ENCODE measurements around the gene COL25A1. TPM values are rescaled to one million over a fixed set of nuclear protein-coding genes. Genes with fewer than 3 reads are reported as not detected.

Gene COL25A1
- total RNA-seq, 6 donors from 2014 or later = 0.15 to 0.79 (median 0.27) TPM; not detected in 2

GRCh38 chr4:108795733-108796132, 506.7 kb downstream of the COL25A1 start:
- no peaks in the 10 kb centered on the region for H3K9me3 ChIP-seq
- no peak overlapping the region for H3K4me3 ChIP-seq
- H3K27ac ChIP-seq = no peak overlapping the region
- no peaks in the 10 kb centered on the region for H3K4me1 ChIP-seq
- DNase-seq = no peak
- no peaks in the 10 kb centered on the region for H3K27me3 ChIP-seq
- ATAC-seq (ENCODE audit: low FRiP score in 2 of 2) = peak in 1 of 2 donors; percentile 52
- no peaks in the 10 kb centered on the region for H3K36me3 ChIP-seq
- TF ChIP-seq EP300 (IDR thresholded peaks at IDR 0.05) = no peak
- no peak for TF ChIP-seq CTCF (IDR thresholded peaks at IDR 0.05)
- TF ChIP-seq POLR2A (IDR thresholded peaks at IDR 0.05) = no peak
- no peak for TF ChIP-seq POLR2AphosphoS5 (IDR thresholded peaks at IDR 0.05)

GRCh38 chr4:108794136-108794535, 508.3 kb downstream of the COL25A1 start:
- Histone ChIP-seq H3K4me1 (no peaks in the 10 kb centered on the region), H3K4me3 (no peak overlapping the region), H3K36me3 (no peaks in the 10 kb centered on the region), H3K9me3 (no peaks in the 10 kb centered on the region), H3K27ac (no peak overlapping the region), H3K27me3 (no peaks in the 10 kb centered on the region)
- ATAC-seq (ENCODE audit: low FRiP score in 2 of 2) = no peak
- 57 to 62% methylated on average over 1 of the region's 1 CpG for WGBS, 2 donors
- no peak for DNase-seq
- TF ChIP-seq POLR2A (IDR thresholded peaks at IDR 0.05) = no peak
- TF ChIP-seq POLR2AphosphoS5 (IDR thresholded peaks at IDR 0.05) = no peak
- no peak for TF ChIP-seq EP300 (IDR thresholded peaks at IDR 0.05)
- no peak for TF ChIP-seq CTCF (IDR thresholded peaks at IDR 0.05)

- no peak for ATAC-seq (ENCODE audit: low FRiP score in 2 of 2)
These were observed 509.0 kb downstream of the COL25A1 start for GRCh38 chr4:108793415-108793814.

GRCh38 chr4:108788731-108789130, 513.7 kb downstream of the COL25A1 start:
- no peak for ATAC-seq (ENCODE audit: low FRiP score in 2 of 2)

More at GRCh38 chr4:108793415-108793814, 509.0 kb downstream of the COL25A1 start:
- H3K9me3 ChIP-seq = no peaks in the 10 kb centered on the region
- no peaks in the 10 kb centered on the region for H3K36me3 ChIP-seq
- H3K27ac ChIP-seq = no peak overlapping the region
- no peaks in the 10 kb centered on the region for H3K27me3 ChIP-seq
- H3K4me1 ChIP-seq = no peaks in the 10 kb centered on the region
- WGBS, 2 donors = 80 to 90% methylated on average over 1 of the region's 1 CpG
- DNase-seq = no peak
- H3K4me3 ChIP-seq = no peak overlapping the region
- TF ChIP-seq CTCF (IDR thresholded peaks at IDR 0.05) (no peak), POLR2AphosphoS5 (IDR thresholded peaks at IDR 0.05) (no peak), POLR2A (IDR thresholded peaks at IDR 0.05) (no peak), EP300 (IDR thresholded peaks at IDR 0.05) (no peak)

More at GRCh38 chr4:108788731-108789130, 513.7 kb downstream of the COL25A1 start:
- H3K4me3 ChIP-seq = no peak overlapping the region
- no peaks in the 10 kb centered on the region for H3K4me1 ChIP-seq
- no peaks in the 10 kb centered on the region for H3K27me3 ChIP-seq
- no peaks in the 10 kb centered on the region for H3K9me3 ChIP-seq
- H3K36me3 ChIP-seq = no peaks in the 10 kb centered on the region
- TF ChIP-seq EP300 (IDR thresholded peaks at IDR 0.05) (no peak), POLR2A (IDR thresholded peaks at IDR 0.05) (no peak), POLR2AphosphoS5 (IDR thresholded peaks at IDR 0.05) (no peak), CTCF (IDR thresholded peaks at IDR 0.05) (no peak)
- DNase-seq = peak in 1 of 2 donors; percentile 44
- 90 to 97% methylated on average over 8 to 9 of the region's 9 CpGs for WGBS, 2 donors
- no peak overlapping the region for H3K27ac ChIP-seq

Data from upper lobe of left lung (tissue), 6 donors.